GM12878 (cell line): Measurements from ENCODE around the gene STX8. TPM values are rescaled to one million over a fixed set of nuclear protein-coding genes. Genes with fewer than 3 reads are reported as not detected.

Source experiments
- ATAC-seq: fragments of 200-7000 bp; cut with Tn5 transposase; 3 replicates; pipeline ENCODE4 v1.9.1; 2020; ENCODE audit warnings: mild to moderate bottlenecking, moderate library complexity
- BruUV-seq: library from RNA; stranded (reverse); fragments of 400-500 nt; replicated peaks from 2 replicates; lab custom pipeline; 2021; lab: Mats Ljungman, UMichigan
- CTCF ChIA-PET: fragments of 300-600 bp; sonication (Branson Sonifier 250); formaldehyde crosslinking; extraction: SDS; loops from one replicate; lab custom pipeline; 2021; ENCODE audit warnings: inconsistent platforms; lab: Yijun Ruan, JAX
- POLR2A ChIA-PET: fragments of 350-600 bp; formaldehyde crosslinking; extraction: SDS; loops from one replicate; lab custom pipeline; 2021; ENCODE audit warnings: inconsistent platforms; lab: Charles Lee
- RAD21 ChIA-PET: fragments of 300-600 bp; sonication (Branson Sonifier 250); formaldehyde crosslinking; loops from one replicate; lab custom pipeline; 2023; ENCODE audit warnings: antibody characterized with exemption; ENCODE audit not compliant: unreplicated experiment; lab: Charles Lee
- SMC1A ChIA-PET: fragments of 300-600 bp; sonication (Branson Sonifier 250); formaldehyde crosslinking; loops from one replicate; lab custom pipeline; 2023; ENCODE audit not compliant: unreplicated experiment, uncharacterized antibody; lab: Charles Lee
- DNase-seq: peaks from one replicate; pipeline ENCODE4 v3.0.0-alpha.2; 2011; ENCODE audit warnings: low read depth, low spot score
- FAIRE-seq: peaks from 3 replicates; lab custom pipeline; 2011; peaks lifted over from hg19 to GRCh38; lab: Jason Lieb, UNC
- H2AFZ ChIP-seq: 2 replicates; pipeline ENCODE4 v1.6.0; 2011; ENCODE audit warnings: low read depth, low read length, control low read depth; ENCODE audit not compliant: control insufficient read depth
- H3K27ac ChIP-seq: 2 replicates; pipeline ENCODE4 v1.5.1; 2011; ENCODE audit warnings: control low read depth; ENCODE audit not compliant: control insufficient read depth, insufficient read depth
- H3K27me3 ChIP-seq, 2 experiments: replicated peaks in 1 of 2; 2 replicates each; pipeline versions ENCODE4 v1.6.0 to v1.6.1; 2011; ENCODE audit warnings: low read length in 1 of 2; ENCODE audit not compliant: control insufficient read depth in 2 of 2, insufficient read depth in 2 of 2
- H3K36me3 ChIP-seq, 2 experiments: 2 replicates each; pipeline ENCODE4 v1.5.1; 2011; ENCODE audit warnings: low read length in 1 of 2; ENCODE audit not compliant: control insufficient read depth in 2 of 2, insufficient read depth in 2 of 2
- H3K4me1 ChIP-seq: 2 replicates; pipeline ENCODE4 v1.6.1; 2011; ENCODE audit warnings: mild to moderate bottlenecking, low read length, moderate library complexity, mixed read lengths; ENCODE audit not compliant: control insufficient read depth, insufficient read depth
- H3K4me2 ChIP-seq: 2 replicates; pipeline ENCODE4 v1.6.0; 2011; ENCODE audit warnings: control low read depth; ENCODE audit not compliant: control insufficient read depth, insufficient read depth
- H3K4me3 ChIP-seq: fragments of 200-600 bp; sonication (generic); 2 replicates; pipeline ENCODE4 v1.5.1; 2016
- H3K79me2 ChIP-seq: 2 replicates; pipeline ENCODE4 v1.6.0; 2011; ENCODE audit warnings: low read length; ENCODE audit not compliant: control insufficient read depth, insufficient read depth
- H3K9ac ChIP-seq: 2 replicates; pipeline ENCODE4 v1.8.0; 2011; ENCODE audit warnings: low read length, control low read depth, mixed read lengths; ENCODE audit not compliant: control insufficient read depth, insufficient read depth
- H3K9me3 ChIP-seq: replicated peaks from 3 replicates; pipeline ENCODE4 v1.5.1; 2011; ENCODE audit warnings: mild to moderate bottlenecking, low read length; ENCODE audit not compliant: control insufficient read depth, insufficient read depth
- H4K20me1 ChIP-seq: 2 replicates; pipeline ENCODE4 v1.6.0; 2011; ENCODE audit not compliant: control insufficient read depth, insufficient read depth
- BCL3 ChIP-seq: IDR thresholded peaks from 2 replicates; pipeline ENCODE4 v1.6.1; 2011; ENCODE audit warnings: borderline replicate concordance, low read depth, mild to moderate bottlenecking, moderate library complexity, low read length; ENCODE audit not compliant: insufficient read depth, poor library complexity, severe bottlenecking
- BHLHE40 ChIP-seq, 2 experiments: fragments of 450-650 bp in 1 of 2; IDR thresholded peaks; 2 replicates each; pipeline ENCODE4 v1.6.1; 2011 to 2017; ENCODE audit warnings: low read depth in 2 of 2, borderline replicate concordance in 1 of 2, improper control_type of control experiment in 1 of 2, low read length in 1 of 2, mild to moderate bottlenecking in 1 of 2
- CHD2 ChIP-seq: IDR thresholded peaks from 2 replicates; pipeline ENCODE4 v1.6.1; 2011; ENCODE audit warnings: low read depth, low read length, improper control_type of control experiment, borderline replicate concordance
- HSF1 ChIP-seq: fragments of 150-350 bp; IDR thresholded peaks from 2 replicates; pipeline ENCODE4 v1.6.1; 2014; ENCODE audit warnings: mild to moderate bottlenecking, low read depth, low read length
- NR2F1 ChIP-seq: fragments of 450-650 bp; conservative IDR thresholded peaks from 2 replicates; pipeline ENCODE4 v1.6.1; 2017; ENCODE audit warnings: mild to moderate bottlenecking
- RFX5 ChIP-seq: IDR thresholded peaks from 2 replicates; pipeline ENCODE4 v1.6.1; 2011; ENCODE audit warnings: low read depth, low read length, improper control_type of control experiment
- RUNX3 ChIP-seq: IDR thresholded peaks from 2 replicates; pipeline ENCODE4 v1.6.1; 2012; ENCODE audit warnings: low read length, inconsistent platforms
- SIN3A ChIP-seq: IDR thresholded peaks from 2 replicates; pipeline ENCODE4 v1.6.1; 2012; ENCODE audit warnings: low read depth, low read length, improper control_type of control experiment
- SPI1 ChIP-seq: IDR thresholded peaks from 2 replicates; pipeline ENCODE4 v1.6.1; 2011; ENCODE audit warnings: low read depth, mild to moderate bottlenecking, low read length, moderate library complexity, borderline replicate concordance; ENCODE audit not compliant: insufficient read depth
- ZBTB11 ChIP-seq: fragments of 450-650 bp; formaldehyde crosslinking; IDR thresholded peaks from 2 replicates; pipeline ENCODE4 v1.5.0; 2022; ENCODE audit warnings: mild to moderate bottlenecking, missing genetic modification characterization
- WGBS: methylation state at CpG from one replicate; pipeline ENCODE4 v1.1.6; 2016; ENCODE audit warnings: low lambda C conversion rate; ENCODE audit not compliant: insufficient replicate concordance, insufficient coverage; ENCODE audit errors: missing lambda C conversion rate; 5-methylcytosine and 5-hydroxymethylcytosine counted together
- in situ Hi-C: fragments of 300-500 bp; cut with MboI; formaldehyde crosslinking; loops from 9 replicates; pipeline ENCODE4 v1.14.3; 2018; ENCODE audit warnings: mixed read lengths
- intact Hi-C: fragments of 100-400 bp; cut with micrococcal nuclease; formaldehyde crosslinking; loops from one replicate; pipeline ENCODE4 v1.14.2; 2022; ENCODE audit not compliant: unreplicated experiment
- polyA plus RNA-seq, 11 experiments: library from polyadenylated mRNA; depleted of rRNA in 4 of 11; unstranded in 6 of 11; stranded (reverse) in 5 of 11; fragments of >200 nt; fragmentation: Nextera tagmentation in 4 of 11; fragmentation: Illumina TruSeq in 1 of 11; extraction: Ambion mirVana in 4 of 11; extraction: Trizol in 1 of 11; gene quantifications; 1 replicate in 1 of 11; 2 replicates in 10 of 11; pipeline versions ENCODE4 v1.2.1 to v1.2.3, GENCODE V29; 2011 to 2016; ENCODE audit warnings: inconsistent platforms in 2 of 11, missing spikeins in 2 of 11, low read depth in 1 of 11
- total RNA-seq, 4 experiments: library from RNA; depleted of rRNA in 3 of 4; stranded (reverse); fragments of >200 nt in 3 of 4; fragmentation: Illumina TruSeq in 1 of 4; extraction: Trizol in 1 of 4; gene quantifications; 2 replicates each; pipeline versions ENCODE4 v1.2.1 to v1.2.3, GENCODE V29; 2013 to 2021

The STX8 gene
- total and polyA plus RNA-seq, 10 of the 15 experiments (the other 5 are each of a cell fraction or from before 2014, with no cell fraction given) = 47.9 to 151 (median 72.9) TPM

GRCh38 chr17:9544221-9544620 lies 31.4 kb downstream of the STX8 start:
- no peaks in the 10 kb centered on the region for H3K79me2 ChIP-seq
- no peak overlapping the region for H3K4me2 ChIP-seq
- no peak for DNase-seq
- SMC1A ChIA-PET = interaction anchor here (1.0 kb wide), 1 partner anchor 33 kb away, joined by 3 read pairs; no protein-coding TSS in a partner anchor
- CTCF ChIA-PET = no interaction called here
- RAD21 ChIA-PET = no interaction called here
- H3K27ac ChIP-seq = no peak overlapping the region
- H3K4me1 ChIP-seq = no peaks in the 10 kb centered on the region
- BruUV-seq = no TSS peak
- intact Hi-C loops (no loop called here), in situ Hi-C loops (no loop called here)
- no peak for ATAC-seq
- FAIRE-seq = no peak
- H4K20me1 ChIP-seq = no peaks in the 10 kb centered on the region
- H3K36me3 ChIP-seq = no peaks in the 10 kb centered on the region; a peak in 1 of 4 replicates
- POLR2A ChIA-PET = no interaction called here
- no peaks in the 10 kb centered on the region for H3K9me3 ChIP-seq
- WGBS = 89% methylated on average over 7 of the region's 7 CpGs
- H3K4me3 ChIP-seq = no peak overlapping the region
- no peak overlapping the region for H3K9ac ChIP-seq
- no peak overlapping the region for H2AFZ ChIP-seq
- no peak for TF ChIP-seq HSF1
- TF ChIP-seq RFX5 = no peak
- no peak for TF ChIP-seq BHLHE40 (IDR thresholded peaks at IDR 0.05; ENCODE audit: borderline replicate concordance in 1 of 2, low read depth in 2 of 2, low read length in 1 of 2)
- TF ChIP-seq ZBTB11 = no peak
- no peak for TF ChIP-seq RUNX3
- no peak for TF ChIP-seq SPI1
- no peak for TF ChIP-seq SIN3A
- TF ChIP-seq BCL3 = no peak
- TF ChIP-seq CHD2 = no peak
- TF ChIP-seq NR2F1 = no peak
- TF ChIP-seq, all 136 proteins: peak for 0
- H3K27me3 ChIP-seq = no peaks in the 10 kb centered on the region
